HCT116 (cell line): ENCODE measurements around the gene DDX19B. TPM values are rescaled to one million over a fixed set of nuclear protein-coding genes. Genes with fewer than 3 reads are reported as not detected.
"Not testable (repeated sequence)": the region's sequence is repeated elsewhere in the genome, so short reads cannot be mapped to it uniquely, and the experiment has no call there.

Experiments used
- ATAC-seq: fragments of 200-7000 bp; cut with Tn5 transposase; 2 replicates; pipeline ENCODE4 v1.9.1; 2020; ENCODE audit warnings: mild to moderate bottlenecking, moderate library complexity
- BruUV-seq: library from RNA; stranded (reverse); fragments of 400-500 nt; replicated peaks from 2 replicates; lab custom pipeline; 2021; lab: Mats Ljungman, UMichigan
- CTCF ChIA-PET: fragments of 300-600 bp; sonication (Branson Sonifier 250); formaldehyde crosslinking; loops from one replicate; lab custom pipeline; 2021; ENCODE audit warnings: antibody characterized with exemption; lab: Charles Lee
- POLR2A ChIA-PET: fragments of 300-600, 350-600 bp; sonication (Branson Sonifier 250); formaldehyde crosslinking; loops from one replicate; lab custom pipeline; 2021; ENCODE audit warnings: antibody characterized with exemption; lab: Charles Lee
- RAD21 ChIA-PET, 2 experiments: fragments of 300-600 bp; sonication (Branson Sonifier 250); formaldehyde crosslinking; loops; one replicate each; lab custom pipeline; 2023; ENCODE audit warnings: low total read pairs in 2 of 2; ENCODE audit not compliant: uncharacterized antibody in 2 of 2, unreplicated experiment in 2 of 2, low non-redundant PET in 1 of 2; lab: Charles Lee
- DNase-seq: peaks from one replicate; pipeline ENCODE4 v3.0.0-alpha.2; 2010; ENCODE audit warnings: low read depth, low spot score
- H2AFZ ChIP-seq: fragments of 200-600 bp; shearing (Covaris generic), sonication (generic); 2 replicates; pipeline ENCODE4 v1.6.1; 2017; ENCODE audit warnings: low read depth, mixed run types, mixed read lengths, antibody characterized with exemption, low read length; ENCODE audit not compliant: poor library complexity, severe bottlenecking
- H3K27ac ChIP-seq: 2 replicates; pipeline ENCODE4 v1.5.1; 2012; ENCODE audit warnings: low read depth, low read length
- H3K27me3 ChIP-seq: fragments of 200-600 bp; sonication (generic); 2 replicates; pipeline ENCODE4 v1.6.1; 2016; ENCODE audit warnings: mixed run types, low read length, mixed read lengths; ENCODE audit not compliant: insufficient read depth
- H3K36me3 ChIP-seq, 2 experiments: fragments of 200-500 bp in 1 of 2; fragments of 200-600 bp in 1 of 2; sonication (Bioruptor generic) in 1 of 2; sonication (generic) in 1 of 2; 2 replicates each; pipeline versions ENCODE4 v1.5.1 to v1.6.1; 2014 to 2016; ENCODE audit warnings: low read length in 2 of 2, inconsistent platforms in 1 of 2, mixed read lengths in 1 of 2, mixed run types in 1 of 2; ENCODE audit not compliant: insufficient read depth in 2 of 2, control insufficient read depth in 1 of 2
- H3K4me1 ChIP-seq, 2 experiments: fragments of 200-600 bp in 1 of 2; sonication (generic) in 1 of 2; 2 replicates each; pipeline versions ENCODE4 v1.5.1 to v1.6.1; 2012 to 2017; ENCODE audit warnings: low read length in 2 of 2, inconsistent platforms in 1 of 2, mild to moderate bottlenecking in 1 of 2, mixed read lengths in 1 of 2, mixed run types in 1 of 2, moderate library complexity in 1 of 2; ENCODE audit not compliant: insufficient read depth in 2 of 2, control insufficient read depth in 1 of 2
- H3K4me2 ChIP-seq: fragments of 200-600 bp; sonication (generic); 2 replicates; pipeline ENCODE4 v1.6.1; 2017; ENCODE audit warnings: mixed run types, low read length, mixed read lengths
- H3K4me3 ChIP-seq, 2 experiments: fragments of 200-600 bp in 1 of 2; sonication (generic) in 1 of 2; replicated peaks in 1 of 2; 2 replicates each; pipeline ENCODE4 v1.5.1; 2011 to 2016; ENCODE audit warnings: low read length in 2 of 2, control low read depth in 1 of 2, low read depth in 1 of 2, mild to moderate bottlenecking in 1 of 2, mixed read lengths in 1 of 2, mixed run types in 1 of 2
- H3K79me2 ChIP-seq: fragments of 200-600 bp; sonication (generic); 2 replicates; pipeline ENCODE4 v1.6.1; 2017; ENCODE audit warnings: mild to moderate bottlenecking, mixed run types, low read length, moderate library complexity, mixed read lengths; ENCODE audit not compliant: insufficient read depth
- H3K9ac ChIP-seq: fragments of 200-600 bp; sonication (generic); 2 replicates; pipeline ENCODE4 v1.6.1; 2016; ENCODE audit warnings: low read length, mixed read lengths
- H3K9me2 ChIP-seq: fragments of 200-600 bp; sonication (generic), shearing (Covaris generic); 2 replicates; pipeline ENCODE4 v1.6.1; 2017; ENCODE audit warnings: mixed run types, mild to moderate bottlenecking, moderate library complexity; ENCODE audit not compliant: insufficient read depth
- H3K9me3 ChIP-seq, 2 experiments: fragments of 200-500 bp in 1 of 2; fragments of 200-600 bp in 1 of 2; sonication (Bioruptor generic) in 1 of 2; sonication (generic) in 1 of 2; 2 replicates each; pipeline ENCODE4 v1.6.1; 2014 to 2017; ENCODE audit warnings: low read length in 2 of 2, mixed read lengths in 2 of 2, inconsistent platforms in 1 of 2, low read depth in 1 of 2, mild to moderate bottlenecking in 1 of 2, mixed run types in 1 of 2, moderate library complexity in 1 of 2; ENCODE audit not compliant: control insufficient read depth in 1 of 2, insufficient read depth in 1 of 2
- H4K20me1 ChIP-seq: fragments of 200-600 bp; sonication (generic), shearing (Covaris generic); 2 replicates; pipeline ENCODE4 v1.6.1; 2017; ENCODE audit warnings: mixed run types, mild to moderate bottlenecking, moderate library complexity; ENCODE audit not compliant: insufficient read depth
- EZH2phosphoT487 ChIP-seq: fragments of 200-600 bp; IDR thresholded peaks from 2 replicates; pipeline ENCODE4 v1.6.1; 2018; ENCODE audit warnings: antibody characterized with exemption, borderline replicate concordance
- RAD21 ChIP-seq: IDR thresholded peaks from 2 replicates; pipeline ENCODE4 v1.6.1; 2012; ENCODE audit warnings: low read depth, mild to moderate bottlenecking
- intact Hi-C: fragments of 100-400 bp; cut with micrococcal nuclease; formaldehyde crosslinking; loops from 2 replicates; pipeline ENCODE4 v1.10.0; 2022
- total RNA-seq: library from RNA; stranded (reverse); gene quantifications from one replicate; pipeline ENCODE4 v1.2.1, GENCODE V29; 2021; ENCODE audit not compliant: unreplicated experiment
- TF ChIP-seq, protein P1 (sequence below), 3 experiments: fragments of 200-600 bp in 1 of 3; sonication (generic) in 1 of 3; IDR thresholded peaks in 2 of 3; conservative IDR thresholded peaks in 1 of 3; 2 replicates each; pipeline ENCODE4 v1.5.1; 2012 to 2017; ENCODE audit warnings: low read depth in 2 of 3, low read length in 2 of 3, antibody characterized with exemption in 1 of 3, borderline replicate concordance in 1 of 3, control low read depth in 1 of 3, mild to moderate bottlenecking in 1 of 3, mixed read lengths in 1 of 3, mixed run types in 1 of 3, moderate library complexity in 1 of 3; ENCODE audit not compliant: insufficient read depth in 1 of 3

The DDX19B gene
- total RNA-seq, 1 experiment from 2014 or later, result 36.6 TPM

GRCh38 chr16:70331588-70332358 lies 32.8 kb downstream of the DDX19B start:
- Histone ChIP-seq H3K27me3 (no peaks in the 10 kb centered on the region), H3K4me3 (no peak overlapping the region), H3K9ac (no peak overlapping the region)
- no TSS peak for BruUV-seq
- RAD21 ChIA-PET, result no interaction called here
- TF ChIP-seq RAD21 (peak; percentile 37; the same call in 1 of the 2 replicates), EZH2phosphoT487 (no peak)
- TF ChIP-seq, protein P1, sequence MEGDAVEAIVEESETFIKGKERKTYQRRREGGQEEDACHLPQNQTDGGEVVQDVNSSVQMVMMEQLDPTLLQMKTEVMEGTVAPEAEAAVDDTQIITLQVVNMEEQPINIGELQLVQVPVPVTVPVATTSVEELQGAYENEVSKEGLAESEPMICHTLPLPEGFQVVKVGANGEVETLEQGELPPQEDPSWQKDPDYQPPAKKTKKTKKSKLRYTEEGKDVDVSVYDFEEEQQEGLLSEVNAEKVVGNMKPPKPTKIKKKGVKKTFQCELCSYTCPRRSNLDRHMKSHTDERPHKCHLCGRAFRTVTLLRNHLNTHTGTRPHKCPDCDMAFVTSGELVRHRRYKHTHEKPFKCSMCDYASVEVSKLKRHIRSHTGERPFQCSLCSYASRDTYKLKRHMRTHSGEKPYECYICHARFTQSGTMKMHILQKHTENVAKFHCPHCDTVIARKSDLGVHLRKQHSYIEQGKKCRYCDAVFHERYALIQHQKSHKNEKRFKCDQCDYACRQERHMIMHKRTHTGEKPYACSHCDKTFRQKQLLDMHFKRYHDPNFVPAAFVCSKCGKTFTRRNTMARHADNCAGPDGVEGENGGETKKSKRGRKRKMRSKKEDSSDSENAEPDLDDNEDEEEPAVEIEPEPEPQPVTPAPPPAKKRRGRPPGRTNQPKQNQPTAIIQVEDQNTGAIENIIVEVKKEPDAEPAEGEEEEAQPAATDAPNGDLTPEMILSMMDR (IDR thresholded peaks at IDR 0.05 in 2 of 3, conservative IDR thresholded peaks at IDR 0.05 in 1 of 3; ENCODE audit: borderline replicate concordance in 1 of 3, insufficient read depth in 1 of 3, low read depth in 2 of 3, low read length in 2 of 3), result peak; percentile 17 to 61 (median 59); a peak in 5 of 6 replicates
- TF ChIP-seq, all 23 proteins: peak for 2
- ChIA-PET CTCF (interaction anchor here (0.8 to 1.3 kb wide), 5 partner anchors 12 to 322 kb away, joined by 3 to 7 read pairs (median 5); no protein-coding TSS in a partner anchor), POLR2A (no interaction called here)
- ATAC-seq, result peak; percentile 86
- Histone ChIP-seq H3K27ac (no peak overlapping the region), H3K36me3 (peaks cover 12 to 23% of the 10 kb centered on the region in 2 experiments), H2AFZ (no peak overlapping the region), H3K9me3 (no peaks in the 10 kb centered on the region), H3K79me2 (no peaks in the 10 kb centered on the region), H3K9me2 (no peaks in the 10 kb centered on the region), H3K4me1 (no peaks in the 10 kb centered on the region), H3K4me2 (no peak overlapping the region), H4K20me1 (no peaks in the 10 kb centered on the region)
- intact Hi-C loops, result no loop called here
- DNase-seq, result no peak

GRCh38 chr16:70332728-70333127 lies 33.7 kb downstream of the DDX19B start:
- POLR2A ChIA-PET, result not testable (repeated sequence)

More at GRCh38 chr16:70332728-70333127, 33.7 kb downstream of the DDX19B start:
- ATAC-seq, H3K9me2 ChIP-seq, H3K79me2 ChIP-seq, H3K27me3 ChIP-seq, H2AFZ ChIP-seq, intact Hi-C loops, H4K20me1 ChIP-seq, H3K4me3 ChIP-seq, DNase-seq, H3K4me2 ChIP-seq, BruUV-seq, H3K4me1 ChIP-seq, RAD21 ChIA-PET, H3K27ac ChIP-seq, H3K9ac ChIP-seq, H3K9me3 ChIP-seq: not testable (repeated sequence)
- peaks cover 12 to 23% of the 10 kb centered on the region in 2 experiments for H3K36me3 ChIP-seq
- CTCF ChIA-PET, result interaction anchor here (1.2 kb wide), 1 partner anchor 138 kb away, joined by 3 read pairs; no protein-coding TSS in a partner anchor
